BJ (cell line): Measurements from ENCODE around the gene TNFSF9. TPM values are rescaled to one million over a fixed set of nuclear protein-coding genes. Genes with fewer than 3 reads are reported as not detected.
A peak's percentile ranks its signal among the peaks of the same experiment; 100 is the strongest.

ENCODE experiments used
- CTCF ChIA-PET: fragments of 350-600 bp; formaldehyde crosslinking; extraction: SDS; loops from one replicate; lab custom pipeline; 2021; ENCODE audit warnings: antibody characterized with exemption, inconsistent platforms; lab: Yijun Ruan, JAX
- POLR2A ChIA-PET: fragments of 300-600 bp; sonication (Branson Sonifier 250); formaldehyde crosslinking; extraction: SDS; loops from one replicate; lab custom pipeline; 2021; ENCODE audit warnings: antibody characterized with exemption; lab: Charles Lee
- DNase-seq: peaks from one replicate; pipeline ENCODE4 v3.0.0-alpha.2; 2011; ENCODE audit warnings: low read depth
- H3K27me3 ChIP-seq: 2 replicates; pipeline ENCODE4 v1.6.0; 2011; ENCODE audit warnings: low read length; ENCODE audit not compliant: control insufficient read depth, insufficient read depth
- H3K36me3 ChIP-seq: 2 replicates; pipeline ENCODE4 v1.5.1; 2011; ENCODE audit warnings: low read length; ENCODE audit not compliant: control insufficient read depth, insufficient read depth
- H3K4me3 ChIP-seq: 2 replicates; pipeline ENCODE4 v1.5.1; 2011; ENCODE audit warnings: low read depth, mild to moderate bottlenecking, control low read depth, low read length
- CTCF ChIP-seq: IDR thresholded peaks from 2 replicates; pipeline ENCODE4 v1.5.1; 2011; ENCODE audit warnings: low read depth, mild to moderate bottlenecking, control low read depth, inconsistent platforms, low read length, moderate library complexity; ENCODE audit not compliant: insufficient read depth
- polyA minus RNA-seq: library from RNA; depleted of rRNA, polyadenylated mRNA; stranded (reverse); fragments of >200 nt; gene quantifications from 2 replicates; pipeline ENCODE4 v1.2.3, GENCODE V29; 2011; rRNA and poly(A)+ RNA removed
- polyA plus RNA-seq: library from polyadenylated mRNA; depleted of rRNA; stranded (reverse); fragments of >200 nt; gene quantifications from 2 replicates; pipeline ENCODE4 v1.2.3, GENCODE V29; 2011; rRNA removed

TNFSF9 gene
- polyA plus RNA-seq (0.11 and 0.26 TPM in 2 replicates), polyA minus RNA-seq (0.19 TPM in 1 of 2 replicates, not detected in the other)

GRCh38 chr19:6530386-6531162 is at the start of gene TNFSF9:
Gene TNFSF9, plus strand, starts transcription at chr19:6531026. Its CDS starts 11 bp downstream, at chr19:6531037.
- H3K4me3 ChIP-seq, result peak within 1 kb of the TSS; percentile 42
- H3K36me3 ChIP-seq, result no peaks in the 10 kb centered on the region
- peaks cover 9% of the 10 kb centered on the region for H3K27me3 ChIP-seq
- TF ChIP-seq CTCF, result no peak
- DNase-seq, result peak; percentile 14
- ChIA-PET POLR2A (interaction anchor here (0.6 kb wide), 1 partner anchor 29 kb away, joined by 3 read pairs; no protein-coding TSS in a partner anchor), CTCF (interaction anchor here (0.7 to 1.2 kb wide), 3 partner anchors 10 to 14 kb away, joined by 3 to 6 read pairs (median 4); no protein-coding TSS in a partner anchor)

- POLR2A ChIA-PET, result no interaction called here
- CTCF ChIA-PET, result interaction anchor here (0.8 to 3.3 kb wide), 5 partner anchors 11 to 260 kb away, joined by 3 to 7 read pairs (median 3); no protein-coding TSS in a partner anchor
Observed at GRCh38 chr19:6481541-6482342, 49.1 kb upstream of the TNFSF9 start, which contains the start of gene DENND1C. Gene DENND1C, minus strand, starts transcription at chr19:6481787. Its CDS starts 92 bp downstream, at chr19:6481695.

GRCh38 chr19:6482343-6482686 is 48.5 kb upstream of the TNFSF9 start:
- Histone ChIP-seq H3K4me3 (no peak overlapping the region), H3K27me3 (no peaks in the 10 kb centered on the region), H3K36me3 (no peaks in the 10 kb centered on the region)
- POLR2A ChIA-PET, result no interaction called here
- no peak for TF ChIP-seq CTCF
- DNase-seq, result no peak
- CTCF ChIA-PET, result interaction anchor here (1.2 to 3.3 kb wide), 3 partner anchors 10 to 261 kb away, joined by 3 to 7 read pairs (median 4); no protein-coding TSS in a partner anchor

More at GRCh38 chr19:6481541-6482342, 49.1 kb upstream of the TNFSF9 start, which contains the start of gene DENND1C:
- H3K36me3 ChIP-seq, result no peaks in the 10 kb centered on the region
- TF ChIP-seq CTCF, result peak; percentile 56
- H3K4me3 ChIP-seq, result no peak within 1 kb of the TSS
- DNase-seq, result no peak
- no peaks in the 10 kb centered on the region for H3K27me3 ChIP-seq

GRCh38 chr19:6483235-6483634 is 47.6 kb upstream of the TNFSF9 start:
- POLR2A ChIA-PET, result interaction anchor here (0.6 kb wide), 1 partner anchor 8 kb away, joined by 3 read pairs; no protein-coding TSS in a partner anchor
- no peak for DNase-seq
- CTCF ChIA-PET, result interaction anchor here (0.9 to 3.3 kb wide), 2 partner anchors 9 to 14 kb away, joined by 3 to 7 read pairs; no protein-coding TSS in a partner anchor

More at GRCh38 chr19:6483235-6483634, 47.6 kb upstream of the TNFSF9 start:
- no peak for TF ChIP-seq CTCF
- no peaks in the 10 kb centered on the region for H3K36me3 ChIP-seq
- no peaks in the 10 kb centered on the region for H3K27me3 ChIP-seq
- no peak overlapping the region for H3K4me3 ChIP-seq
